Hepatocyte (in vitro differentiated cells): ENCODE data around the gene JAM2. TPM values are rescaled to one million over a fixed set of nuclear protein-coding genes. Genes with fewer than 3 reads are reported as not detected.

Experiments
- DNase-seq: peaks from one replicate; pipeline ENCODE4 v3.0.0-alpha.2; 2016; ENCODE audit warnings: low spot score
- H2AFZ ChIP-seq: fragments of 200-600 bp; sonication (generic); 2 replicates; pipeline ENCODE4 v1.6.0; 2016; ENCODE audit warnings: antibody characterized with exemption, mild to moderate bottlenecking
- H3K27ac ChIP-seq: fragments of 200-600 bp; sonication (generic); 2 replicates; pipeline ENCODE4 v1.5.1; 2016; ENCODE audit warnings: mild to moderate bottlenecking
- H3K27me3 ChIP-seq: fragments of 200-600 bp; sonication (generic); 2 replicates; pipeline ENCODE4 v1.6.1; 2016
- H3K36me3 ChIP-seq: fragments of 200-600 bp; sonication (generic); replicated peaks from 2 replicates; pipeline ENCODE4 v1.5.1; 2016; ENCODE audit warnings: low read depth; ENCODE audit not compliant: insufficient read depth
- H3K4me1 ChIP-seq: fragments of 200-600 bp; sonication (generic); 2 replicates; pipeline ENCODE4 v1.5.1; 2016; ENCODE audit warnings: mild to moderate bottlenecking, moderate library complexity; ENCODE audit not compliant: insufficient read depth
- H3K4me2 ChIP-seq: fragments of 200-600 bp; sonication (generic); 2 replicates; pipeline ENCODE4 v1.6.0; 2016
- H3K4me3 ChIP-seq: fragments of 200-600 bp; sonication (generic); 2 replicates; pipeline ENCODE4 v1.5.1; 2016; ENCODE audit warnings: mild to moderate bottlenecking
- H3K79me2 ChIP-seq: fragments of 200-600 bp; sonication (generic); 2 replicates; pipeline ENCODE4 v1.6.0; 2017; ENCODE audit warnings: mild to moderate bottlenecking
- H3K9me2 ChIP-seq: fragments of 200-600 bp; sonication (generic); replicated peaks from 2 replicates; pipeline ENCODE4 v1.6.0; 2017; ENCODE audit warnings: mild to moderate bottlenecking; ENCODE audit not compliant: insufficient read depth
- H3K9me3 ChIP-seq: fragments of 200-600 bp; sonication (generic); 2 replicates; pipeline ENCODE4 v1.5.1; 2016; ENCODE audit warnings: low read depth, mild to moderate bottlenecking
- H4K20me1 ChIP-seq: fragments of 200-600 bp; sonication (generic); 2 replicates; pipeline ENCODE4 v1.6.0; 2016; ENCODE audit warnings: mild to moderate bottlenecking; ENCODE audit not compliant: insufficient read depth, poor library complexity, severe bottlenecking
- EZH2 ChIP-seq: fragments of 200-600 bp; sonication (generic); IDR thresholded peaks from 2 replicates; pipeline ENCODE4 v1.6.1; 2016; ENCODE audit warnings: antibody characterized with exemption, mild to moderate bottlenecking, borderline replicate concordance
- EZH2phosphoT487 ChIP-seq: fragments of 200-600 bp; sonication (generic); IDR thresholded peaks from one replicate; pipeline ENCODE4 v1.6.1; 2018; ENCODE audit warnings: antibody characterized with exemption, mild to moderate bottlenecking, low read depth, moderate library complexity; ENCODE audit not compliant: unreplicated experiment, severe bottlenecking
- WGBS: methylation state at CpG from one replicate; pipeline ENCODE4 v1.1.6; 2016; ENCODE audit warnings: low lambda C conversion rate; ENCODE audit errors: missing lambda C conversion rate; 5-methylcytosine and 5-hydroxymethylcytosine counted together
- polyA plus RNA-seq: library from polyadenylated mRNA; unstranded; fragments of >200 nt; fragmentation: Nextera tagmentation; extraction: Ambion mirVana; gene quantifications from 2 replicates; pipeline ENCODE4 v1.2.1, GENCODE V29; 2016
- total RNA-seq: library from RNA; depleted of rRNA; stranded (reverse); fragments of >200 nt; gene quantifications from 2 replicates; pipeline ENCODE4 v1.2.3, GENCODE V29; 2014
- TF ChIP-seq, protein P1 (sequence below): fragments of 200-600 bp; sonication (generic); IDR thresholded peaks from 2 replicates; pipeline ENCODE4 v1.5.1; 2016; ENCODE audit warnings: antibody characterized with exemption, mild to moderate bottlenecking; ENCODE audit not compliant: poor library complexity

The JAM2 gene
- total and polyA plus RNA-seq, 2 experiments from 2014 or later: 1.8 to 4.9 TPM

DNA sequence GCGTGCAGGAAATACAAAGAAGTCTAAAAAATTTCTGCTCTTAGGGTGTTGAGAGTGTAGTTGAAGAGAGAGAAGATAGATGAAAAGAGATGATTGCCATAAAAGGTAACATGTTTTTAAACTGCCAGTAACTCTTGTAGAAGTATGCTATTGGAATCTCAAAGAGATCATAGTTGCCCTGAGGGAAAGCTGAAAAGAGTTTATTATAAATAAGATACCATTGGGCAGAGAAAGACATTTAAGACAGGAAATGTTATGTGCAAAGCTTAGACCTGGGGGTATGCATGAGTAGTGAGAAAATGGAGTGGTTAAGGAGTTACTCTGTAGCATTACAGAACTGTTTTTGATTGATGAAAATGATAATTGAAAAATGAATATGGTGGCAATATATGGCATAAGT, 113.4 kb downstream of the JAM2 start:
- H3K27me3 ChIP-seq: no peaks in the 10 kb centered on the region
- H3K9me2 ChIP-seq: no peaks in the 10 kb centered on the region
- no peaks in the 10 kb centered on the region for H3K36me3 ChIP-seq
- 83% methylated on average over 1 of the region's 1 CpG for WGBS
- TF ChIP-seq, protein P1, sequence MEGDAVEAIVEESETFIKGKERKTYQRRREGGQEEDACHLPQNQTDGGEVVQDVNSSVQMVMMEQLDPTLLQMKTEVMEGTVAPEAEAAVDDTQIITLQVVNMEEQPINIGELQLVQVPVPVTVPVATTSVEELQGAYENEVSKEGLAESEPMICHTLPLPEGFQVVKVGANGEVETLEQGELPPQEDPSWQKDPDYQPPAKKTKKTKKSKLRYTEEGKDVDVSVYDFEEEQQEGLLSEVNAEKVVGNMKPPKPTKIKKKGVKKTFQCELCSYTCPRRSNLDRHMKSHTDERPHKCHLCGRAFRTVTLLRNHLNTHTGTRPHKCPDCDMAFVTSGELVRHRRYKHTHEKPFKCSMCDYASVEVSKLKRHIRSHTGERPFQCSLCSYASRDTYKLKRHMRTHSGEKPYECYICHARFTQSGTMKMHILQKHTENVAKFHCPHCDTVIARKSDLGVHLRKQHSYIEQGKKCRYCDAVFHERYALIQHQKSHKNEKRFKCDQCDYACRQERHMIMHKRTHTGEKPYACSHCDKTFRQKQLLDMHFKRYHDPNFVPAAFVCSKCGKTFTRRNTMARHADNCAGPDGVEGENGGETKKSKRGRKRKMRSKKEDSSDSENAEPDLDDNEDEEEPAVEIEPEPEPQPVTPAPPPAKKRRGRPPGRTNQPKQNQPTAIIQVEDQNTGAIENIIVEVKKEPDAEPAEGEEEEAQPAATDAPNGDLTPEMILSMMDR: no peak
- TF ChIP-seq EZH2phosphoT487 (no peak), EZH2 (no peak)
- no peaks in the 10 kb centered on the region for H3K79me2 ChIP-seq
- no peak overlapping the region for H3K27ac ChIP-seq
- no peaks in the 10 kb centered on the region for H4K20me1 ChIP-seq
- H2AFZ ChIP-seq: no peak overlapping the region
- no peak overlapping the region for H3K4me3 ChIP-seq
- no peak overlapping the region for H3K4me2 ChIP-seq
- no peaks in the 10 kb centered on the region for H3K4me1 ChIP-seq
- no peaks in the 10 kb centered on the region for H3K9me3 ChIP-seq
- no peak for DNase-seq

DNA sequence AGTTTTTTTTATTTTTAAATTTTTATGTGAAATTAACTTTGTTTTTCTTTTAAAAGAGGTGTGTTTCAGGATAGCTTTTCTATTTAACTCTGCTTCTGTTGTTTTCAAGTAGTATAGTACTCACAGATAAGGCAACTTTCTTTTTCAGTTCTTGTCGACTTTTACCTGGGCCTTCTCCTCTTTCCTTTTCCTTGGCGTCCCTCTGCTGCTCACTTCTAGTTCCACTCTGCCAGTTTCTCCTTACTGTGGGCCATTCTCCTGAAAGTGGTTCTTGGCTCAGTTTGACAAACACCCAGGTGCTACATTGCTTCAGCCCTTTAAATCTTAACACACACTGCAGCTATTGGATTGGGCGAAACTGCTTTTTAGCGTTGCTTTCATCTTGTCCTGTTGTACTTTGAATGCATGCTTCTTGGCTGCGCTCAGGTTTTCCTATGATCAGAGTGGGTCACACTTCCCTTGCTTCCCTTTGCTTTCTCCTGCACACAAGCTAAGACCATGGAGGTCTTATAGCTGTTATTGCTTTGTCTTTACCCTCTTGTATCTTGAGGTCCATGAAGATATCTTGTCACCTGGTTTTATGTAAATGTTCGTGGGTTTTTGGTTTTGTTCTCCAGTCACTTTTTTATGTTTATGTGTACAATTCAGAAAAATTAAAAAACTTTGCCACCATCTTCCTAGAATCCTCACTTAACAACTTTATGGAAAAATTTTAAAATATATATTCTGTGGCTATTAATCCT, 117.3 kb downstream of the JAM2 start:
- H3K27ac ChIP-seq: no peak overlapping the region
- H2AFZ ChIP-seq: no peak overlapping the region
- no peak for TF ChIP-seq EZH2phosphoT487
- TF ChIP-seq EZH2: no peak
- TF ChIP-seq, protein P1: no peak
- H3K9me3 ChIP-seq: no peaks in the 10 kb centered on the region
- H3K4me3 ChIP-seq: no peak overlapping the region
- no peaks in the 10 kb centered on the region for H3K9me2 ChIP-seq
- H3K79me2 ChIP-seq: no peaks in the 10 kb centered on the region
- no peak overlapping the region for H3K4me2 ChIP-seq
- H3K27me3 ChIP-seq: no peaks in the 10 kb centered on the region
- H3K4me1 ChIP-seq: no peaks in the 10 kb centered on the region
- H3K36me3 ChIP-seq: no peaks in the 10 kb centered on the region
- no peaks in the 10 kb centered on the region for H4K20me1 ChIP-seq
- no peak for DNase-seq
- WGBS: 85% methylated on average over 6 of the region's 6 CpGs

DNA sequence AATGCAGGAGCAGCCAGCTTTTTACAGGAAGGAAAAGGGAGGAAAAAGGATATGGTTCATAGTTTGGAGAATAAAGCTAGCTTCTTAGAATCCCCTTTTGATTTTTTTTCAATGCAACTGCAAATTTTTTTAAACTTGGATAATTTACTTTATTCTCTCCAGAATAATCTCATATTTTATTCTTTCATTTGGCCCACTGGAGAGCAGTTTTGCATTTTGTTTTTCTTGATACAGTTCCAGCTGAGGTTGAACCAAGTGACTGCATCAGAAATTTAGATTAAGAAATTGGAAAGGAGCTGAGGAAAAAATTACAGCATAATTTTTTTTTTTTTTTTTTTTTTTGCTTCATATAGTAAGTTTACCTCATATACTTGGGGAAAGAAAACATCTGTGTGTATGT, 118.5 kb downstream of the JAM2 start:
- Histone ChIP-seq H3K4me3 (no peak overlapping the region), H3K9me3 (no peaks in the 10 kb centered on the region), H3K79me2 (no peaks in the 10 kb centered on the region), H3K4me2 (no peak overlapping the region), H3K9me2 (no peaks in the 10 kb centered on the region), H3K27me3 (no peaks in the 10 kb centered on the region), H2AFZ (no peak overlapping the region), H3K4me1 (no peaks in the 10 kb centered on the region), H3K36me3 (no peaks in the 10 kb centered on the region), H3K27ac (no peak overlapping the region), H4K20me1 (no peaks in the 10 kb centered on the region)
- no peak for DNase-seq
- TF ChIP-seq EZH2phosphoT487 (no peak), EZH2 (no peak)
- TF ChIP-seq, protein P1: no peak
